Retinal pigment epithelial cell (primary cell): ENCODE results near the gene DNAH17.

Experiments
- DNase-seq: peaks from one replicate; pipeline ENCODE4 v3.0.0-alpha.2; 2010; ENCODE audit warnings: low read depth
- H3K4me3 ChIP-seq: 2 replicates; pipeline ENCODE4 v1.5.1; 2011; ENCODE audit warnings: mild to moderate bottlenecking, low read length, control low read depth, moderate library complexity
- CTCF ChIP-seq: conservative IDR thresholded peaks from 2 replicates; pipeline ENCODE4 v1.5.1; 2011; ENCODE audit warnings: low read depth, low read length, control low read depth, inconsistent platforms

DNAH17 gene

GRCh38 chr17:78529251-78529650, 47.9 kb downstream of the DNAH17 start:
- no peak overlapping the region for H3K4me3 ChIP-seq
- TF ChIP-seq CTCF: no peak
- DNase-seq: no peak

GRCh38 chr17:78528541-78528940, 48.7 kb downstream of the DNAH17 start:
- no peak for DNase-seq
- H3K4me3 ChIP-seq: no peak overlapping the region
- no peak for TF ChIP-seq CTCF

GRCh38 chr17:78527345-78527744, 49.9 kb downstream of the DNAH17 start:
- no peak for TF ChIP-seq CTCF
- no peak for DNase-seq

GRCh38 chr17:78526231-78527025, 50.8 kb downstream of the DNAH17 start:
- H3K4me3 ChIP-seq: no peak overlapping the region
- TF ChIP-seq CTCF: no peak
- DNase-seq: no peak

More at GRCh38 chr17:78527345-78527744, 49.9 kb downstream of the DNAH17 start:
- H3K4me3 ChIP-seq: no peak overlapping the region

- no peak overlapping the region for H3K4me3 ChIP-seq
These were observed 51.6 kb downstream of the DNAH17 start for GRCh38 chr17:78525511-78526160.

DNA sequence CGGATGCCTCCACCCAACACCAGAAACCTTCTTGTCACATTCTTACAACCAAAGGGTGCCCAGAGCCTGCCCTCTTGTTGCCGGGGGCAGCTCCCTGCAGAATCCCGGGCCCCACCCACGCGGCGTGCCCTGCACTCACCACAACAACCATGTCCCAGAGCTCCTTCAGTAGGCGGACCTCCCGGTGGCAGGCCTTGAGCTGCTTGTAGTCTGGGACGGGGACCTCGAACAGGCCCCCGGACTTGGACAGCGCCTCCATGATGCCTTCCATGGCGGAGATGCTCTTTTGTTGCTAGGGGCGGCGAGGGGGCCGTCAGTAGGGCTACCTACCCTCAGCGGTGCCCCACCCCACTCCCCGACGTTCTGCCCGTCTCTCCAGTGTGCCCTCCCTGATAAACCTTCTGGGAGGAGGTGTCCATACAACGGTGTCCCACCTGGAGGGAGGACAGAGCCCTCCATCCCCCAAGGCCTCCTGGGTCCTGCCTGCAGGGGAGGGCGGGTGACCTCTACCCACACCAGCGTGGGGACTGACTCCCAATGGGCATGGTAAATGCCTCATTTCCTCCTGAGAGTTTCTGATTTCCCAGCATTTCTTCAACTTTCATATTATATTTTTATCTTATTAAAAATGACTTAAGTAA, 52.2 kb downstream of the DNAH17 start:
- DNase-seq: no peak
- H3K4me3 ChIP-seq: no peak overlapping the region
- no peak for TF ChIP-seq CTCF

More at GRCh38 chr17:78525511-78526160, 51.6 kb downstream of the DNAH17 start:
- no peak for TF ChIP-seq CTCF
- DNase-seq: no peak
